PC-9 (cell line): ENCODE results near the gene ITPRIP. TPM values are rescaled to one million over a fixed set of nuclear protein-coding genes. Genes with fewer than 3 reads are reported as not detected.

Experiments
- BruUV-seq: library from RNA; stranded (reverse); fragments of 400-500 nt; replicated peaks from 2 replicates; lab custom pipeline; 2021; lab: Mats Ljungman, UMichigan
- CTCF ChIA-PET: fragments of 300-600 bp; sonication (Branson Sonifier 250); formaldehyde crosslinking; loops from one replicate; lab custom pipeline; 2022; ENCODE audit warnings: antibody characterized with exemption; lab: Charles Lee
- POLR2A ChIA-PET: fragments of 300-600 bp; sonication (Branson Sonifier 250); formaldehyde crosslinking; loops from one replicate; lab custom pipeline; 2022; ENCODE audit warnings: antibody characterized with exemption; ENCODE audit not compliant: unreplicated experiment; lab: Charles Lee
- DNase-seq, 2 experiments: peaks; one replicate each; pipeline versions ENCODE4 v3.0.0 to v3.0.0-alpha.2; 2015 to 2022; ENCODE audit warnings: mixed read lengths in 1 of 2
- H2AFZ ChIP-seq: fragments of 200-600 bp; sonication (generic); 2 replicates; pipeline ENCODE4 v1.8.1; 2017; ENCODE audit warnings: antibody characterized with exemption
- H3F3A ChIP-seq: fragments of 200-600 bp; sonication (generic); 2 replicates; pipeline ENCODE4 v1.8.1; 2017; ENCODE audit warnings: antibody characterized with exemption, mild to moderate bottlenecking, low read depth; ENCODE audit not compliant: insufficient read depth
- H3K27ac ChIP-seq: fragments of 200-600 bp; sonication (generic); 2 replicates; pipeline ENCODE4 v1.6.1; 2016; ENCODE audit warnings: mixed run types
- H3K27me3 ChIP-seq: fragments of 200-600 bp; sonication (generic); 2 replicates; pipeline ENCODE4 v1.6.1; 2016; ENCODE audit warnings: low read depth, mixed run types; ENCODE audit not compliant: insufficient read depth
- H3K36me3 ChIP-seq: fragments of 200-600 bp; sonication (generic); 2 replicates; pipeline ENCODE4 v1.6.1; 2016; ENCODE audit warnings: low read depth, mixed run types
- H3K4me1 ChIP-seq: fragments of 200-600 bp; sonication (generic); replicated peaks from 2 replicates; pipeline ENCODE4 v1.6.1; 2016; ENCODE audit warnings: mixed run types; ENCODE audit not compliant: insufficient read depth
- H3K4me2 ChIP-seq: fragments of 200-600 bp; sonication (generic); 2 replicates; pipeline ENCODE4 v1.6.1; 2017; ENCODE audit warnings: mixed run types
- H3K4me3 ChIP-seq: fragments of 200-600 bp; sonication (generic); 2 replicates; pipeline ENCODE4 v1.6.1; 2016; ENCODE audit warnings: mixed run types
- H3K79me2 ChIP-seq: fragments of 200-600 bp; sonication (generic); 2 replicates; pipeline ENCODE4 v1.6.1; 2017; ENCODE audit warnings: low read depth, mixed run types
- H3K9me2 ChIP-seq: fragments of 200-600 bp; sonication (generic); 2 replicates; pipeline ENCODE4 v1.8.1; 2017; ENCODE audit warnings: mild to moderate bottlenecking; ENCODE audit not compliant: insufficient read depth
- H3K9me3 ChIP-seq: fragments of 200-600 bp; sonication (generic); 2 replicates; pipeline ENCODE4 v1.8.1; 2016; ENCODE audit warnings: low read depth; ENCODE audit not compliant: insufficient read depth
- H4K20me1 ChIP-seq: fragments of 200-600 bp; sonication (generic); 2 replicates; pipeline ENCODE4 v1.8.1; 2017; ENCODE audit not compliant: insufficient read depth
- EZH2 ChIP-seq: fragments of 200-600 bp; sonication (generic); IDR thresholded peaks from 2 replicates; pipeline ENCODE4 v1.8.0; 2017; ENCODE audit warnings: antibody characterized with exemption, low read depth
- intact Hi-C: fragments of 100-400 bp; cut with micrococcal nuclease; formaldehyde crosslinking; loops from one replicate; pipeline ENCODE4 v1.10.0; 2022; ENCODE audit not compliant: unreplicated experiment
- total RNA-seq: library from RNA; stranded (reverse); gene quantifications from 2 replicates; pipeline ENCODE4 v1.2.3, GENCODE V29; 2021
- TF ChIP-seq, protein P1 (sequence below): fragments of 200-600 bp; sonication (generic); conservative IDR thresholded peaks from 2 replicates; pipeline ENCODE4 v1.6.1; 2017; ENCODE audit warnings: mixed run types, antibody characterized with exemption, mild to moderate bottlenecking, moderate library complexity

ITPRIP gene
- total RNA-seq, 1 experiment from 2014 or later, result 6.7 TPM

GRCh38 chr10:104323760-104324201 lies 14.5 kb downstream of the ITPRIP start:
- intact Hi-C loops, result no loop called here
- no peaks in the 10 kb centered on the region for H3K36me3 ChIP-seq
- H3K4me1 ChIP-seq, result peaks cover 18% of the 10 kb centered on the region
- no peak overlapping the region for H2AFZ ChIP-seq
- H3K27ac ChIP-seq, result no peak overlapping the region
- peaks cover 91% of the 10 kb centered on the region for H3K79me2 ChIP-seq
- ChIA-PET POLR2A (no interaction called here), CTCF (no interaction called here)
- no TSS peak for BruUV-seq
- no peak for DNase-seq
- TF ChIP-seq, protein P1, sequence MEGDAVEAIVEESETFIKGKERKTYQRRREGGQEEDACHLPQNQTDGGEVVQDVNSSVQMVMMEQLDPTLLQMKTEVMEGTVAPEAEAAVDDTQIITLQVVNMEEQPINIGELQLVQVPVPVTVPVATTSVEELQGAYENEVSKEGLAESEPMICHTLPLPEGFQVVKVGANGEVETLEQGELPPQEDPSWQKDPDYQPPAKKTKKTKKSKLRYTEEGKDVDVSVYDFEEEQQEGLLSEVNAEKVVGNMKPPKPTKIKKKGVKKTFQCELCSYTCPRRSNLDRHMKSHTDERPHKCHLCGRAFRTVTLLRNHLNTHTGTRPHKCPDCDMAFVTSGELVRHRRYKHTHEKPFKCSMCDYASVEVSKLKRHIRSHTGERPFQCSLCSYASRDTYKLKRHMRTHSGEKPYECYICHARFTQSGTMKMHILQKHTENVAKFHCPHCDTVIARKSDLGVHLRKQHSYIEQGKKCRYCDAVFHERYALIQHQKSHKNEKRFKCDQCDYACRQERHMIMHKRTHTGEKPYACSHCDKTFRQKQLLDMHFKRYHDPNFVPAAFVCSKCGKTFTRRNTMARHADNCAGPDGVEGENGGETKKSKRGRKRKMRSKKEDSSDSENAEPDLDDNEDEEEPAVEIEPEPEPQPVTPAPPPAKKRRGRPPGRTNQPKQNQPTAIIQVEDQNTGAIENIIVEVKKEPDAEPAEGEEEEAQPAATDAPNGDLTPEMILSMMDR, result no peak
- TF ChIP-seq EZH2, result no peak
- no peaks in the 10 kb centered on the region for H4K20me1 ChIP-seq
- peaks cover 8% of the 10 kb centered on the region for H3F3A ChIP-seq
- H3K4me2 ChIP-seq, result no peak overlapping the region
- no peaks in the 10 kb centered on the region for H3K9me3 ChIP-seq
- no peaks in the 10 kb centered on the region for H3K27me3 ChIP-seq
- no peaks in the 10 kb centered on the region for H3K9me2 ChIP-seq
- H3K4me3 ChIP-seq, result no peak overlapping the region

DNA sequence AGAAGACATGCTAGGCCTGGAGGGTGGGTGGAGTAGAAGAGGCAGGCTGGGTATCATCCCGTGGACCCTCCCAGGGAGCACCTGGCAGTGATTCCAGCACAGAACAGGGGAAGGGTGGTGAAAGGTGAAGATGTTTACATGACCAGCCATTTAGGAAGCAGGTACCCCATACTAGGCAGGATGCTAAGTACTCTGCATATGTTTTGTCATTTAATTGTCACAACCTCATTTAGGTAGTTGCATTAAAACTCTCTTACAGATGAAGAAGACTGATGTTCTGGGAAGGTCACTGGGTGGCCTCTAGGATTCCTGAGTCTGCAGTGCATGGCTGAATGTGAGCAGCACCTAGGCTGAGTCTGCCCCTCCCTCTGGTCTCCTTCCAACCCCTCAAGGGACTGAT lies 15.2 kb downstream of the ITPRIP start:
- no peaks in the 10 kb centered on the region for H3K36me3 ChIP-seq
- H3K27me3 ChIP-seq, result no peaks in the 10 kb centered on the region
- H3K27ac ChIP-seq, result no peak overlapping the region
- no peak for DNase-seq
- H3K4me1 ChIP-seq, result peaks cover 14% of the 10 kb centered on the region
- no TSS peak for BruUV-seq
- TF ChIP-seq, protein P1, result no peak
- no peak for TF ChIP-seq EZH2
- H3K4me3 ChIP-seq, result no peak overlapping the region
- no peaks in the 10 kb centered on the region for H3K9me3 ChIP-seq
- H2AFZ ChIP-seq, result no peak overlapping the region
- H3K79me2 ChIP-seq, result peaks cover 84% of the 10 kb centered on the region
- no peaks in the 10 kb centered on the region for H4K20me1 ChIP-seq
- no peaks in the 10 kb centered on the region for H3K9me2 ChIP-seq
- 0 out of 2 replicates have a peak, but pooled peaks cover under 1% of the 10 kb centered on the region for H3F3A ChIP-seq
- POLR2A ChIA-PET, result no interaction called here
- CTCF ChIA-PET, result no interaction called here
- intact Hi-C loops, result no loop called here
- H3K4me2 ChIP-seq, result no peak overlapping the region

DNA sequence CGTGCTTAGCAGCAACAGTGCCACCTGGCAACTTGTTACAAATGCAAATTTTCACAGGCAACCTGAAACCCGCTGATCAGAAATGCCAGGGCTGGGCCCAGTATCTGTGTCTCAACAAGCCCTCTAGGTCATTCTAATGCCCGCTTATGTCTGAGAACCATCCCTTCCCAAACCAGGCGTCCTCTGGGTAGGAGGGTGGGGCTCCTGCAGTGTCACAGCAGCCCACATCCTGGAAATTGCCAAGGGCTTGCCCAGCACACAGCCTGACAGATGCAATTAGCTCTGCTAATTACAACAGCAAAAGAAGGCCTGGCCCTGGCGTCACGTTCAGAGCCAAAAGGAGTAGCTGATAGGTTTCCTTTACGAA lies 15.9 kb downstream of the ITPRIP start:
- Histone ChIP-seq H3K27me3 (no peaks in the 10 kb centered on the region), H3F3A (no peaks in the 10 kb centered on the region), H3K9me2 (no peaks in the 10 kb centered on the region), H3K9me3 (no peaks in the 10 kb centered on the region), H2AFZ (no peak overlapping the region), H3K4me3 (no peak overlapping the region), H3K27ac (no peak overlapping the region), H4K20me1 (no peaks in the 10 kb centered on the region), H3K4me1 (peaks cover 11% of the 10 kb centered on the region), H3K79me2 (peaks cover 80% of the 10 kb centered on the region), H3K36me3 (no peaks in the 10 kb centered on the region), H3K4me2 (no peak overlapping the region)
- intact Hi-C loops, result no loop called here
- POLR2A ChIA-PET, result no interaction called here
- CTCF ChIA-PET, result no interaction called here
- no peak for TF ChIP-seq EZH2
- TF ChIP-seq, protein P1, result no peak
- BruUV-seq, result no TSS peak
- no peak for DNase-seq
